Neural cell (in vitro differentiated cells): ENCODE data around the gene CCDC88C. TPM values are rescaled to one million over a fixed set of nuclear protein-coding genes. Genes with fewer than 3 reads are reported as not detected.
"Not testable (repeated sequence)": the region's sequence is repeated elsewhere in the genome, so short reads cannot be mapped to it uniquely, and the experiment has no call there.

ENCODE experiments used
- H2AFZ ChIP-seq: fragments of 200-600, 300-800 bp; sonication (generic), shearing (Covaris generic); 2 replicates; pipeline ENCODE4 v1.6.0; 2014; ENCODE audit warnings: low read depth, mild to moderate bottlenecking, antibody characterized with exemption, low read length, moderate library complexity
- H3F3A ChIP-seq: fragments of 200-600 bp; shearing (Covaris generic); 2 replicates; pipeline ENCODE4 v1.6.1; 2016; ENCODE audit warnings: mild to moderate bottlenecking, moderate library complexity, mixed read lengths, antibody characterized with exemption, low read length; ENCODE audit not compliant: insufficient read depth, poor library complexity, severe bottlenecking
- H3K27ac ChIP-seq: fragments of 200-600, 300-800 bp; sonication (generic), shearing (Covaris generic); 2 replicates; pipeline ENCODE4 v1.5.1; 2014; ENCODE audit warnings: mild to moderate bottlenecking, low read length, moderate library complexity
- H3K27me3 ChIP-seq: fragments of 300-800, 200-600 bp; sonication (generic), shearing (Covaris generic); 2 replicates; pipeline ENCODE4 v1.6.0; 2014; ENCODE audit warnings: mild to moderate bottlenecking, low read depth, low read length, moderate library complexity; ENCODE audit not compliant: insufficient read depth
- H3K36me3 ChIP-seq: fragments of 300-800, 200-600 bp; sonication (generic), shearing (Covaris generic); 2 replicates; pipeline ENCODE4 v1.5.1; 2014; ENCODE audit warnings: mild to moderate bottlenecking, antibody characterized with exemption, low read length, moderate library complexity; ENCODE audit not compliant: insufficient read depth
- H3K4me2 ChIP-seq: fragments of 300-800, 200-600 bp; sonication (generic), shearing (Covaris generic); 2 replicates; pipeline ENCODE4 v1.6.0; 2014; ENCODE audit warnings: mild to moderate bottlenecking, low read length
- H3K4me3 ChIP-seq: fragments of 300-800, 200-600 bp; sonication (generic), shearing (Covaris generic); 2 replicates; pipeline ENCODE4 v1.5.1; 2014; ENCODE audit warnings: mild to moderate bottlenecking, low read length, moderate library complexity
- H3K79me2 ChIP-seq: fragments of 200-600 bp; shearing (Covaris generic); replicated peaks from 2 replicates; pipeline ENCODE4 v1.6.0; 2014; ENCODE audit warnings: mild to moderate bottlenecking, low read length, moderate library complexity; ENCODE audit not compliant: insufficient read depth
- H3K9ac ChIP-seq: fragments of 300-800, 200-600 bp; sonication (generic), shearing (Covaris generic); 2 replicates; pipeline ENCODE4 v1.6.1; 2016; ENCODE audit warnings: mild to moderate bottlenecking, low read length, mixed read lengths
- H3K9me2 ChIP-seq: fragments of 200-600 bp; shearing (Covaris generic); 2 replicates; pipeline ENCODE4 v1.6.1; 2016; ENCODE audit warnings: mild to moderate bottlenecking, low read length, mixed read lengths; ENCODE audit not compliant: insufficient read depth
- H3K9me3 ChIP-seq: fragments of 200-600, 300-800 bp; sonication (generic), shearing (Covaris generic); 2 replicates; pipeline ENCODE4 v1.6.1; 2016; ENCODE audit warnings: mild to moderate bottlenecking, mixed run types, low read length, moderate library complexity, mixed read lengths
- H4K20me1 ChIP-seq: fragments of 200-600 bp; shearing (Covaris generic); 2 replicates; pipeline ENCODE4 v1.6.1; 2016; ENCODE audit warnings: mild to moderate bottlenecking, mixed run types; ENCODE audit not compliant: insufficient read depth
- CTCF ChIP-seq: fragments of 450-650 bp; IDR thresholded peaks from 2 replicates; pipeline ENCODE4 v1.5.1; 2014; ENCODE audit warnings: antibody characterized with exemption, mild to moderate bottlenecking, moderate library complexity; ENCODE audit not compliant: poor library complexity, severe bottlenecking
- EP300 ChIP-seq: fragments of 450-650 bp; conservative IDR thresholded peaks from 2 replicates; pipeline ENCODE4 v1.6.1; 2014; ENCODE audit warnings: antibody characterized with exemption, mild to moderate bottlenecking, moderate library complexity; ENCODE audit not compliant: poor library complexity, severe bottlenecking
- EZH2 ChIP-seq: fragments of 200-600, 300-800 bp; shearing (Covaris generic), sonication (generic); IDR thresholded peaks from 2 replicates; pipeline ENCODE4 v1.6.1; 2014; ENCODE audit warnings: antibody characterized with exemption, low read length, borderline replicate concordance, mild to moderate bottlenecking; ENCODE audit not compliant: insufficient read depth, poor library complexity, severe bottlenecking
- MXI1 ChIP-seq: fragments of 450-650 bp; conservative IDR thresholded peaks from 2 replicates; pipeline ENCODE4 v1.6.1; 2014; ENCODE audit warnings: antibody characterized with exemption, mild to moderate bottlenecking; ENCODE audit not compliant: poor library complexity, severe bottlenecking
- POLR2AphosphoS5 ChIP-seq: IDR thresholded peaks from 2 replicates; pipeline ENCODE4 v1.6.1; 2012
- RAD21 ChIP-seq: fragments of 450-650 bp; conservative IDR thresholded peaks from 2 replicates; pipeline ENCODE4 v1.6.1; 2014; ENCODE audit warnings: antibody characterized with exemption, mild to moderate bottlenecking, moderate library complexity
- REST ChIP-seq: IDR thresholded peaks from 2 replicates; pipeline ENCODE4 v1.6.1; 2012; ENCODE audit warnings: borderline replicate concordance
- SMC3 ChIP-seq: fragments of 450-650 bp; conservative IDR thresholded peaks from 2 replicates; pipeline ENCODE4 v1.6.1; 2014; ENCODE audit warnings: antibody characterized with exemption, mild to moderate bottlenecking, moderate library complexity; ENCODE audit not compliant: poor library complexity
- TAF1 ChIP-seq: IDR thresholded peaks from 2 replicates; pipeline ENCODE4 v1.6.1; 2012; ENCODE audit warnings: low read depth
- polyA plus RNA-seq: library from polyadenylated mRNA; depleted of rRNA; stranded (reverse); fragments of >200 nt; gene quantifications from 2 replicates; pipeline ENCODE4 v1.2.3, GENCODE V29; 2014

The CCDC88C gene
- polyA plus RNA-seq, 1 donor from 2014 or later, result 20.1 TPM

- Histone ChIP-seq H3F3A (no peaks in the 10 kb centered on the region), H3K4me2 (no peak overlapping the region), H3K9ac (no peak overlapping the region), H3K27ac (no peak overlapping the region), H2AFZ (no peak overlapping the region), H3K9me2 (no peaks in the 10 kb centered on the region), H3K4me3 (no peak overlapping the region), H3K27me3 (peaks cover 20% of the 10 kb centered on the region), H3K79me2 (no peaks in the 10 kb centered on the region), H3K9me3 (no peaks in the 10 kb centered on the region), H4K20me1 (no peaks in the 10 kb centered on the region), H3K36me3 (no peaks in the 10 kb centered on the region)
- no peak for TF ChIP-seq MXI1
- no peak for TF ChIP-seq POLR2AphosphoS5
- no peak for TF ChIP-seq SMC3
- no peak for TF ChIP-seq RAD21
- TF ChIP-seq EP300, result no peak
- TF ChIP-seq REST, result no peak
- TF ChIP-seq EZH2, result no peak
- no peak for TF ChIP-seq CTCF
- no peak for TF ChIP-seq TAF1
Measured at GRCh38 chr14:91267965-91268437, 149.6 kb downstream of the CCDC88C start.

- H3K36me3 ChIP-seq, H3K4me3 ChIP-seq, H3K4me2 ChIP-seq, H3K9me3 ChIP-seq, H3F3A ChIP-seq, H3K79me2 ChIP-seq, H3K9me2 ChIP-seq, H2AFZ ChIP-seq, H4K20me1 ChIP-seq, H3K9ac ChIP-seq, H3K27ac ChIP-seq: not testable (repeated sequence)
- peaks cover 20% of the 10 kb centered on the region for H3K27me3 ChIP-seq
Measured at GRCh38 chr14:91266276-91266675, 151.3 kb downstream of the CCDC88C start.

- Histone ChIP-seq H2AFZ (no peak overlapping the region), H3K27me3 (peaks cover 20% of the 10 kb centered on the region), H4K20me1 (no peaks in the 10 kb centered on the region), H3K9me3 (no peaks in the 10 kb centered on the region), H3K27ac (no peak overlapping the region), H3K9me2 (no peaks in the 10 kb centered on the region), H3K9ac (no peak overlapping the region), H3K36me3 (no peaks in the 10 kb centered on the region), H3F3A (no peaks in the 10 kb centered on the region), H3K4me3 (no peak overlapping the region), H3K4me2 (no peak overlapping the region), H3K79me2 (no peaks in the 10 kb centered on the region)
- TF ChIP-seq RAD21 (no peak), SMC3 (no peak), POLR2AphosphoS5 (no peak), EP300 (no peak), CTCF (no peak), EZH2 (no peak), REST (no peak), MXI1 (no peak)
Measured at GRCh38 chr14:91265404-91265803, 152.2 kb downstream of the CCDC88C start.
